ENCODE data around the gene BATF3. TPM values are rescaled to one million over a fixed set of nuclear protein-coding genes. Genes with fewer than 3 reads are reported as not detected.
"Not testable (repeated sequence)": the region's sequence is repeated elsewhere in the genome, so short reads cannot be mapped to it uniquely, and the experiment has no call there.

Gene BATF3
- total and polyA plus RNA-seq, 8 donors, result 0.20 to 3.1 (median 0.95) TPM; not detected in 1

DNA sequence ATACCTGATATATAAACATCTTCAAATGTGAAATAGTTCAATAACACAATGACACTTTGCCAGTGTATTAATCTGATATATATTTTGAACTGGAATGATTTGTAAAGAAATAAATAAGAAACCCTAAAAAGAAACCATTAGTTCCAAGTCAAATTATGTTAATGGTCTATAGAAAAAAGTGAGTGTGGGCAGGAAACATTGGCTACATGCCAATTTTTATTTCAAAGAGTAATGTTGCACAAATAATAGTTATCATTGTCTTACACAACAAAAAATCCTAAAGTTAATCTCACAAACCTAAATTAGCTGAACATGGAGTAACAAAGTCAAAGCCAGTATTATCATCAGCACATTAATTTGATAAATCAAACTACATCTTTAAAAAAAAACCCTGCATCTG is 37.9 kb upstream of the BATF3 start:
- Histone ChIP-seq H3K4me3 (no peak overlapping the region), H3K27ac (no peak overlapping the region), H3K4me1 (no peaks in the 10 kb centered on the region), H3K27me3 (no peaks in the 10 kb centered on the region), H3K9me3 (no peaks in the 10 kb centered on the region), H3K36me3 (no peaks in the 10 kb centered on the region)
- DNase-seq (no peak), ATAC-seq (no peak), FAIRE-seq (no peak)
- intact Hi-C loops (cut with DNase I), result no loop called here
- TF ChIP-seq, protein P1, sequence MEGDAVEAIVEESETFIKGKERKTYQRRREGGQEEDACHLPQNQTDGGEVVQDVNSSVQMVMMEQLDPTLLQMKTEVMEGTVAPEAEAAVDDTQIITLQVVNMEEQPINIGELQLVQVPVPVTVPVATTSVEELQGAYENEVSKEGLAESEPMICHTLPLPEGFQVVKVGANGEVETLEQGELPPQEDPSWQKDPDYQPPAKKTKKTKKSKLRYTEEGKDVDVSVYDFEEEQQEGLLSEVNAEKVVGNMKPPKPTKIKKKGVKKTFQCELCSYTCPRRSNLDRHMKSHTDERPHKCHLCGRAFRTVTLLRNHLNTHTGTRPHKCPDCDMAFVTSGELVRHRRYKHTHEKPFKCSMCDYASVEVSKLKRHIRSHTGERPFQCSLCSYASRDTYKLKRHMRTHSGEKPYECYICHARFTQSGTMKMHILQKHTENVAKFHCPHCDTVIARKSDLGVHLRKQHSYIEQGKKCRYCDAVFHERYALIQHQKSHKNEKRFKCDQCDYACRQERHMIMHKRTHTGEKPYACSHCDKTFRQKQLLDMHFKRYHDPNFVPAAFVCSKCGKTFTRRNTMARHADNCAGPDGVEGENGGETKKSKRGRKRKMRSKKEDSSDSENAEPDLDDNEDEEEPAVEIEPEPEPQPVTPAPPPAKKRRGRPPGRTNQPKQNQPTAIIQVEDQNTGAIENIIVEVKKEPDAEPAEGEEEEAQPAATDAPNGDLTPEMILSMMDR (IDR thresholded peaks at IDR 0.05), result no peak

DNA sequence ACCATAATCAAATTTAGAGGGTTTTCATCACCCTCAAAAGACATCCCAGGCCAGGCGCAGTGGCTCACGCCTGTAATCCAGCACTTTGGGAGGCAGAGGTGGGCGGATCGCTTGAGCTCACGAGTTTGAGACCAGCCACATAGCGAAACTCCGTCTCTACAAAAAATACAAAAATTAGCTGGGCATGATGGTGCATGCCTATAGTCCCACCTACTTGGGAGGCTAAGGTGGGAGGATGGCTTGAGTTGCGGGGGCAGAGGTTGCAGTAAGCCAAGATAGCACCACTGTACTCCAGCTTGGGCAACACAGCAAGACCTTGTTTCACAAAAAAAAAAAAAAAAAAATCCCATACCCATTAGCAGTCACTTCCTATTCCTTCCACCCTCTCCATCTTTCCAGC is 33.5 kb upstream of the BATF3 start:
- no peak for DNase-seq
- intact Hi-C loops (cut with DNase I), result no loop called here
- no peaks in the 10 kb centered on the region for H3K4me1 ChIP-seq
- no peaks in the 10 kb centered on the region for H3K9me3 ChIP-seq
- no peaks in the 10 kb centered on the region for H3K27me3 ChIP-seq
- no peaks in the 10 kb centered on the region for H3K36me3 ChIP-seq
- 96 to 99% methylated on average over 8 of the region's 8 CpGs for WGBS, 2 donors
- no peak overlapping the region for H3K4me3 ChIP-seq
- no peak for ATAC-seq
- TF ChIP-seq, protein P1 (IDR thresholded peaks at IDR 0.05), result no peak
- FAIRE-seq, result no peak
- no peak overlapping the region for H3K27ac ChIP-seq

DNA sequence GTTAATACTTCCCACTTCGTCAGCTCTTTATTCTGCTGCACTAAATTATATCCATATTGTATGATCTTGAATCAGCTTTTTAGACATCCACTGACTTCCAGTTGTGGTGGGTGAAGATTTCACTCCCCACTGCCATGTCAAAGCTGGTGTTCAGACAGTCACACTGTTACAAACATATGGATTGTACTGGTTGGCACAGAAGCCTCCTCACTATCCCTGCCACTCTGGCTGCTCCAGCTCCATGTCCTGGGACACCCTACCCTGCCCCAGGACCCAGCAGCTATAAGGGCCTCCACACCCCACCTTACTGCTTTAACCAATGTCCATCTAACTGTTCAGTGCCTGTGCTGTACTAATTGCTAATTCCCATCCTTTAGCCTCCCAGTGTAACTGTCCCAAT is 32.0 kb upstream of the BATF3 start:
- Histone ChIP-seq H3K9me3 (no peaks in the 10 kb centered on the region), H3K4me3 (no peak overlapping the region), H3K27me3 (no peaks in the 10 kb centered on the region), H3K4me1 (no peaks in the 10 kb centered on the region), H3K36me3 (no peaks in the 10 kb centered on the region), H3K27ac (no peak overlapping the region)
- DNase-seq, result no peak
- WGBS, 2 donors, result 92 to 97% methylated on average over 1 of the region's 1 CpG
- FAIRE-seq, result no peak
- intact Hi-C loops (cut with DNase I), result no loop called here
- TF ChIP-seq, protein P1 (IDR thresholded peaks at IDR 0.05), result no peak
- no peak for ATAC-seq

DNA sequence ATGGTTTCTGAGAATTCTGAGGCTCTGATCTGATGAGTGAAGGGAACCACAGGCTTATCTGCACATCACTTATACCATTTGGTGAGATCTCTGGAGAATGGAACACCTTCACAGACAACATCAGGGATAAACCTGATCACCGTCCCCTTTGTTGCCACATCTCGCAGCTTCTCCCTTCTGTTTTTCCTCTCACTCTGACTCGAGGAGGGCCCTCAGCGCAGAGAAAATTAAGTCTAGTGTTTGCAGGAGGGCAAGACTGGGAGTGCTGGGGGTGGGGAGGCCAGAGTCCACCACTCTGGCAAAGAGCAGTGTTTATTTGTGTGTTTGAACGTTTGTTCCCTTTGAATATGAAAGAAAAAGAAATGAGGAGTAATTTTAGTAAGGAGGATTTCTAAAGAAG is 29.0 kb upstream of the BATF3 start:
- FAIRE-seq, result no peak
- intact Hi-C loops (cut with DNase I), result no loop called here

DNA sequence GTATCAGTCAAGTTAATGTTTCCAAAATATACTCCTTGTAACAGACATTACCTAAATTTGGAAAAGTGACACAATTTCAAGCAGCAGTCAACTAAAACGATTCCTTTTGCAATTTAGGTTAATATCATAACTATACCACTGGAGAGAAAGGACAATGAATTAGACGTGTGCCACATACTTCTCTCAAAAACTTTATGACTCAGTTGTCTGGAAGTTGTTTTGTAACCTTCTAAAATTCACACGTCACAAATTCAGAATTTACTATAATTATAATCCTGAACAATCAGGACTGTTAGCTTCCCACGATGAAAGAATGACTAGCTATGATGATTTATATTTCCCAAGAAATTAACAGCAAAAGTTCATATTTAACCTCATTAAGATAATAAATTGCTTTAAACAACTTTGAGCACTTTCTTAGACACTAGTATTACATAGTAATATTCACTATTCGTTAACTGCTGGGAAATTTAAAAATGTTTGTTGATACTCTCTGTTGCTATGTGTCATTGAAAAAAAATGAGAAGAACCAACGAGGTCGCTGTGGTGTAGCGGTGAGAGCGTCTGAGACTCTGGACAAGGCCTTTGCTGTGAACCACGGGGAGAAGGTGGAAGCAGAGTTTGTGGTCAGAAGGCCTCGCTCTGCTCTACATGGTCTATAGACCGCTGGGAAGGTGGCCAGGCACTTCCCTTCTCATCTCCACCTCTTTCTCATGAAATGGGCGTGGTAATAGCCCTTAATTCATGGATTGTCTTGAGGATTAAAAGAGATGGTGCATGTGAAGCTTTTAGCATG is 27.9 kb upstream of the BATF3 start:
- no peak for FAIRE-seq
- TF ChIP-seq, protein P1 (IDR thresholded peaks at IDR 0.05), result no peak
- H3K4me3 ChIP-seq, result no peak overlapping the region
- no peaks in the 10 kb centered on the region for H3K27me3 ChIP-seq
- intact Hi-C loops (cut with DNase I), result no loop called here
- H3K27ac ChIP-seq, result no peak overlapping the region
- ATAC-seq, result peak in 1 of 4 donors; percentile 18
- 77 to 79% methylated on average over 13 of the region's 13 CpGs for WGBS, 2 donors
- DNase-seq, result no peak
- H3K36me3 ChIP-seq, result no peaks in the 10 kb centered on the region
- no peaks in the 10 kb centered on the region for H3K4me1 ChIP-seq
- no peaks in the 10 kb centered on the region for H3K9me3 ChIP-seq

More for the DNA sequence above, 29.0 kb upstream of the BATF3 start:
- no peaks in the 10 kb centered on the region for H3K27me3 ChIP-seq
- 72 to 74% methylated on average over 5 of the region's 5 CpGs for WGBS, 2 donors
- H3K27ac ChIP-seq, result no peak overlapping the region
- no peak for ATAC-seq
- no peaks in the 10 kb centered on the region for H3K36me3 ChIP-seq
- H3K4me1 ChIP-seq, result no peaks in the 10 kb centered on the region
- H3K9me3 ChIP-seq, result no peaks in the 10 kb centered on the region
- no peak overlapping the region for H3K4me3 ChIP-seq
- DNase-seq, result no peak
- TF ChIP-seq, protein P1 (IDR thresholded peaks at IDR 0.05), result no peak

DNA sequence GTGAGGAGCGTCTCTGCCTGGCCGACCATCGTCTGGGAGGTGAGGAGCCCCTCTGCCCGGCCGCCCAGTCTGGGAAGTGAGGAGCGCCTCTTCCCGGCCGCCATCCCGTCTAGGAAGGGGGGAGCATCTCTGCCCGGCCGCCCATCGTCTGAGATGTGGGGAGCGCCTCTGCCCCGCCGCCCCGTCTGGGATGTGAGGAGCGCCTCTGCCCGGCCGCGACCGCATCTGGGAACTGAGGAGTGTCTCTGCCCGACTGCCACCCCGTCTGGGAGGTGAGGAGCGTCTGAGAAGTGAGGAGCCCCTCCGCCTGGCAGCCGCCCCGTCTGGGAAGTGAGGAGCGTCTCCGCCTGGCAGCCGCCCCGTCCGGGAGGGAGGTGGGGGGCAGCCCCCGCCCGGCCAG is 25.0 kb upstream of the BATF3 start:
- H3K4me1 ChIP-seq; H3K27ac ChIP-seq; FAIRE-seq; H3K36me3 ChIP-seq; ATAC-seq; intact Hi-C loops (cut with DNase I); H3K9me3 ChIP-seq; H3K4me3 ChIP-seq; H3K27me3 ChIP-seq: not testable (repeated sequence)
- DNase-seq, result peak in 1 of 6 donors; percentile 43
- WGBS, 2 donors, result 93 to 94% methylated on average over 24 to 32 of the region's 34 CpGs

Measured in pancreas (tissue), 10 donors.